Stimulated activated naive CD4-positive, alpha-beta T cell treated with Interleukin-2 at 50 U/mL for 16 hours (primary cell): ENCODE results near the gene MSH2.
"Not testable (repeated sequence)": the region's sequence is repeated elsewhere in the genome, so short reads cannot be mapped to it uniquely, and the experiment has no call there.

Source experiments
- DNase-seq: peaks from one replicate; lab custom pipeline; 2025; lab: John Stamatoyannopoulos, UW

Gene MSH2

DNA sequence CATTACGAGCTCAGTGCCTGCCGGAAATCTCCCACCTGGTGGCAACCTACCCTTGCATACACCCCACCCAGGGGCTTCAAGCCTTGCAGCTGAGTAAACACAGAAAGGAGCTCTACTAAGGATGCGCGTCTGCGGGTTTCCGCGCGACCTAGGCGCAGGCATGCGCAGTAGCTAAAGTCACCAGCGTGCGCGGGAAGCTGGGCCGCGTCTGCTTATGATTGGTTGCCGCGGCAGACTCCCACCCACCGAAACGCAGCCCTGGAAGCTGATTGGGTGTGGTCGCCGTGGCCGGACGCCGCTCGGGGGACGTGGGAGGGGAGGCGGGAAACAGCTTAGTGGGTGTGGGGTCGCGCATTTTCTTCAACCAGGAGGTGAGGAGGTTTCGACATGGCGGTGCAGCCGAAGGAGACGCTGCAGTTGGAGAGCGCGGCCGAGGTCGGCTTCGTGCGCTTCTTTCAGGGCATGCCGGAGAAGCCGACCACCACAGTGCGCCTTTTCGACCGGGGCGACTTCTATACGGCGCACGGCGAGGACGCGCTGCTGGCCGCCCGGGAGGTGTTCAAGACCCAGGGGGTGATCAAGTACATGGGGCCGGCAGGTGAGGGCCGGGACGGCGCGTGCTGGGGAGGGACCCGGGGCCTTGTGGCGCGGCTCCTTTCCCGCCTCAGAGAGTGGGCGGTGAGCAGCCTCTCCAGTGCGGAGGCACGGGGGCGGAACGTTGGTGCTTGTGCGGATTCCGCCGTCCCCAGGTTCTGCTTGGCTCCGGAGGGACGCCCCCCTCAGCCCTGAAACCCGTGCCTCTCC is at the start of gene MSH2:
Gene MSH2 (plus strand): TSS at position 352 of the 804 bp plus-strand sequence. CDS start 36 bp downstream, at position 388.
- DNase-seq: peak; percentile 92

DNA sequence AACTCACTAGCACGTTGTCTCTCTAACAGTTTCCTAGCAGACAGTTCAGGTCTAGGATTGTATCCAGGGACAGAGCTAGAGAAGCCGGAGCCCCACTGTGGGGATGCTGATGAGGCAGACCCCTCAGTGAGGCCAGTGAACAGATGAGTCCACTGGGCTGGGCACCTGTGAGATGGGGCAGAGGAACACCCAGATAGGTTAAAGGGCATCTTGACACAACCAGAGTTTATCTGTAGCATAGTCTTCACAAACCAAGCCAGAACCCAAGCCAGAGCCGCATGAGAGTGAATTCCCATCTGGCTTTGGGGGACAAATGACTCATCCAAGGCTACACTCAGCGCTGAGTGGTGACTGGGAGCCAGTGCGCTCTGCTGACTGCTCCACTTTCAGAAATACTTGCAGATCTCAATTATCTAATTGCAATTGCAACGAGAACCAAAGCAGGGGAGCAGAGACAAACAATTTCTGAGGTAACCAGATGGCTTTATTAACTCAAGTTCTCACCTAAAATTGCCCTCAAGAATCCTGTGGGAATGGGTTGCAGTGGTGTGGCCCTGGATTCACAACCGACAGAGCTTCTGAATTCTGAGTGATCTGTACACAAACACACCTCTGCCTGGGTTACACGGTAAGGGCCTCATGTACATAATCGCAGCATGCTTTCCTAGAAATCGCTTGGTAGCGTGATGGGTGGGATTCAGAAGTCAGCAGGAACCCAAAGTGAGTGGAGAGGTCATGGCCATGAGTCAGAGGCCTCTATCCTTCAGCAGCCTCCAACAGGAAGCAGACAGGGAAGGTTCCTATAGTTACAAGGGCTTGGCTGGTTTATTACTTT is 48.7 kb upstream of the MSH2 start:
- DNase-seq: no peak

DNA sequence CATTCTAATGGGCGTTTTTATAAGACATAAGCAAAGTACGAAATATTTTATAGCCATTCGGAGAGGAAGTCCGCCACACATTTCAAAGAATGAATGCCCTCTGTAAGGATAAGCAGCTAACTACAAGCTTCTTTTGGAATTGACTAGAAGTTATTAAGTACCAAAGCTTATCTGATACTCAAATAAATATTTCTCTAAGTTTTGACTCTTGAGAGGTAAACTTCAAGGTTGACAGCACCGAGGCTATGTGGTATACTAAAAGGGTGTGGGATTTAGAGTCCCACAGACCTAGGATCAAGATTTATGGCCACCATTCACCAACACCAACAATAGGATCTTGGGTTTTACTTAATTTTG is 48.1 kb upstream of the MSH2 start:
- DNase-seq: no peak

DNA sequence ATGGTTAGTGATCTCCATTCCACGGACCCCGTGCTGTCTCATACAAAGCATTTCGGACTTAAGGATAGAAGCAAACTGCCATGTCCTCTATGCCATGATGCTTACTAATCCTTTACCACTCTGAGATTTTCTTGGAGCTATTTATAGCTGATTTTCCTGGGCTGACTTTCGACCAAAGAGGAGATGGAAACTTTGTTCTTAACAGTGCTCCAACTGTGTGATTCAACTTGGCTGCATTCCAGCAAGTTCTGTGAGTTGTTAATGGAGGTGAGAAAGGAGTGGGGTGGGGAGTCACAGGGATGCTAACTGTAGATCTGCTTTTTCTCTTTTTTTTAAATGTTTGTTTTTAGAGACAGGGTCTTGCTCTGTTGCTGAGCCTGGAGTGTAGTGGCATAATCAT is 45.5 kb upstream of the MSH2 start:
- DNase-seq: no peak

DNA sequence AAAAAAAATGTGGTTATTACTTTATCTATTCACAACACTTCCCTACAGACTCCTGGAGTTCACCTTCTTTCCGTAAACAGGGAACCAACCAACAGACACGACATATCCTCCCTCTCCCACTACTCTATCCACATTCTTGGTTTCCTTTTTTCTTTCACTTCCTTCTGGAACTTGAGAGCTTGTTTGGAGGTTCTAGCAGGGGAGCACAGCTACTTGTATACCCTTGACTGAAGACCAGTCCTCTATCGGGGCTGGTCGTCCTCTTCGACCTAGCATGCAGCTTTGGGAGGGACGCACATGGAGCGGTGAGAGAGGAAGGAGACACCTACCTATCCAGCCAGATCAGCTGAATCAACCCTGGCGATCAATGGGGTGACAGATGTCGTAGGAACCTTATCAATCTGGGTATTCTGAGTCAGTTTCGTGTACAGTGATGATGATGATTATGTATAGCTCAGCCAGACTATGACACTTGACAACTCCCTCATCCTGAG is 43.5 kb upstream of the MSH2 start:
- no peak for DNase-seq

DNA sequence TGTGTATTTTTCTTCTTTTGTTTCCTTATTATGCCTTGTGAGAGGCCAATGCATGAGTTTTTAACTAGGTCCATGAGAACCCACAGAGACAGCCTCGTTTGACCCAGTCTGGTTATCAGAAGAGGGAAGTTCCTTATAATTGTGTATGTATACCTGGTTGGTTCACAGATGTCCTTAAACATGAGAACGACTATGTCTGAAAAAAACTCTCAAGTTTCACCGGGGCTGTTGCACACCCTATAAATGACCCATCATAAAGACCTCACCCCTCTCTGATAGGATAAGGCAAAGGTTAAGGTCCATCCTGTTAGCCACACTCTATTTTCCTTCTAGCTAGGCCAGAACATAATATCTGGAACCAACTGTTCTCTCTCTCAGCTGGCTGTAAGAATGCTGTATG is 42.7 kb upstream of the MSH2 start:
- DNase-seq: no peak

DNA sequence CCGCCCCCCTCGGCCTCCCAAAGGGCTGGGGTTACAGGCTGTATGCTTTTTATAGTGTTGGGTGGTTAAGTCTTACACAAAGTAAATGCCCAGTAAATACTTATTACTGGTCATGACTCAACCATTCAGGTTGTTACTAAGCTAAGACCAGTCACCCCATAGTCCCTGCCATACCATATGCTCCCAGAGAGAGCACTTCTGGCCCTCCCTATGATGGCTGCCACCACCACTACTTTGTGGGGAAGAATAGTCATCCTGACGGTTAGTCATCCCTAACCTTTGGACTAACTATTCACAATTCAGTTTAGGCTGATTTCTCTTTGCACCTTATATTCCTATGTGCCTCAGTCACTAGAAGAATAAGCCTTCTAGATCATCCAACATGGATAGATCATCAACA is 42.0 kb upstream of the MSH2 start:
- no peak for DNase-seq

DNA sequence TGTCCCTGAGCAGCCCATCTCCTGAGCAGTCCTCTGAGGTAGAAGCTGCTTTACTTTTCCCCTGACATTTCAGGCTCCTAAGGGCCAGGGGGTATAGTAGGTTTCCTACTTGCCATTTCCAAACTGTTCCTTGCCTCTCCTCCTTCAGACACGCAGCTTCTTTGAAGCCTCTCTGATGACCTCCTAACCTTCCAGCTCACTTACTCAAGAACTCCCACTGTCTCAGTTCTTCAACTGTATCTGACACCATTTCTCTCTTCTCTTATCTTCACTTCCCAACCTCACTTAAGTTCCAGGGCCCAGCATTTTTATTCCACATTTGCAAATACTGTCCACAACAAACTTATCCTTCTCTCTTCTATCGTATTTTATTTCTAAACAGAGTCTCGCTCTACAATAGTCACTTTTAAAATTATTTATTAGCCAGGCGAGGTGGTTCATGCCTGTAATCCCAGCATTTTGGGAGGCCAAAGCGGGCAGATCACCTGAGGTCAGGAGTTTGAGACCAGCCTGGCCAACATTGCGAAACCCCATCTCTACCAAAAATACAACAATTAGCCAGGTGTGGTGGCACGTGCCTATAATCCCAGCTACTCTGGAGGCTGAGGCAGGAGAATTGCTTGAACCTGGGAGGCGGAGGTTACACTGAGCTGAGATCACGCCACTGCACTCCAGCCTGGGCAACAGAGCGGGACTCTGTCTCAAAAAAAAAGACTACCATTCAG is 41.3 kb upstream of the MSH2 start:
- not testable (repeated sequence) for DNase-seq

DNA sequence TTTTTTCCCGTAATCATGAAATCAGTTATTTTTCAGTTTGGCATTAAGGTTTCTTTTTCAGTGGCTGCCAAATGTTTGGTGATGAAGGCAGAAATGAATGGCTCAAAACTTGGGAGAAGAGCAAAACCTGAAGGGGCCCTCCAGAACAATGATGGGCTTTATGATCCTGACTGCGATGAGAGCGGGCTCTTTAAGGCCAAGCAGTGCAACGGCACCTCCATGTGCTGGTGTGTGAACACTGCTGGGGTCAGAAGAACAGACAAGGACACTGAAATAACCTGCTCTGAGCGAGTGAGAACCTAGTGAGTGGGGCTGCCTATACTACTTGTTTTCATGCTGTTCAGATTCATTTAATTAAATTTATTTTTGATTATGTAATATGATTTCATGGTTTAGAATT is 29.2 kb upstream of the MSH2 start:
- no peak for DNase-seq

DNA sequence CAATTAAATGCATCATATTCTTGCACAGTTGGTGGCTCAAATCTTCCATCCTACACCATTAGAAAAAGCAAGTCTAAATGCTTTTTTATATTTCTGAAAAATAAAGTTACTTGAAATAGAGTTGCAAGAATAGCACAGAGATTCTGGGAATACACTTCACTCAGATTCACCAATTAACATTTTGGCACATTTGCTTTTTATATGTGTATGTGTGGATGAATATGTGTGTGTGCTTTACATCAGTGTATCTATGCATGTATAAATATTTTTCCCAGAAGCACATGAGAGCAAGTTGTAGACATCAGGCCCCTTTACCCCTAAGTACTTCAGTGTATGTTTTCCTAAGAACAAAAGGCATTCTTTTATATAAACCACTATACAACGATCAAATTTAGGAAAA is 27.6 kb upstream of the MSH2 start:
- DNase-seq: no peak

DNA sequence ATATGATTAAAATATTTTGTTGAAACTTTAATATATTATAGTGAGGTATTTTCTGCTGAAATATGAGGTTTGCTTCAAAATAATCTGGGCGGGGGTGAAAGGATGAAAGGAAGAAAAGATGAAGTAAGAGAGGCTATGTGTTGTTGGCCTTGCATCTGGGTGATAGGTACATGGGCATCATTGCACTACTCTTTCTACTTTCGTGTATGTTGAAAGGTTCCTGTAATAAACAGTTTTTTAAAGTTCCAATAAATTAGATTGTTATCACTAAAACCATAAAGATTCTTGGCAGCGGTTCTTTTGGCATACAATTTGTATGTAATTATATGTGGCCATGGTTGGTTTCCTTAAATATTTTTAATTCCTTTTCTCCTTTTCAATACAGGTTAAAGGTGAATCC is 23.6 kb upstream of the MSH2 start:
- no peak for DNase-seq

DNA sequence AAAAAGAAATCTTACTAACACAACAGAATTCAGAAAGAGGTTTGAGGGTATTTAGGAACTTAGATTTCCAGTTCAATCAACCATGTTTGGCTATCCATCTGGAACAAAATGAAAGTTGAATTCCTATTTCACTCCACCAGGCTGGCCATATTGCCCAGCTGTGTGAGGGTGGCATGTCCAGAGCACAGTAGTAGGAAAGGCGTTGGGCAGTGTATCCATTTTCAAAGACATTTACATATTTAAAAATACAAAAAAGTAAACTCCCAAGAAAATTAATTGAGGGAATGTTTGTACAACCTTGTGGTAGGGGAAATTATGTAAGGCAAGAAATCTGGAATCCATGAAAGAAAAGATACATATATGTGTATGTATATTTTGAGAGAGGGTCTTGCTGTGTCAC is 21.5 kb upstream of the MSH2 start:
- no peak for DNase-seq

DNA sequence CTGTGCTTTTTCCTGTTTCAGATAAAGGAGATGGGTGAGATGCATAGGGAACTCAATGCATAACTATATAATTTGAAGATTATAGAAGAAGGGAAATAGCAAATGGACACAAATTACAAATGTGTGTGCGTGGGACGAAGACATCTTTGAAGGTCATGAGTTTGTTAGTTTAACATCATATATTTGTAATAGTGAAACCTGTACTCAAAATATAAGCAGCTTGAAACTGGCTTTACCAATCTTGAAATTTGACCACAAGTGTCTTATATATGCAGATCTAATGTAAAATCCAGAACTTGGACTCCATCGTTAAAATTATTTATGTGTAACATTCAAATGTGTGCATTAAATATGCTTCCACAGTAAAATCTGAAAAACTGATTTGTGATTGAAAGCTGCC is 16.4 kb upstream of the MSH2 start:
- no peak for DNase-seq

DNA sequence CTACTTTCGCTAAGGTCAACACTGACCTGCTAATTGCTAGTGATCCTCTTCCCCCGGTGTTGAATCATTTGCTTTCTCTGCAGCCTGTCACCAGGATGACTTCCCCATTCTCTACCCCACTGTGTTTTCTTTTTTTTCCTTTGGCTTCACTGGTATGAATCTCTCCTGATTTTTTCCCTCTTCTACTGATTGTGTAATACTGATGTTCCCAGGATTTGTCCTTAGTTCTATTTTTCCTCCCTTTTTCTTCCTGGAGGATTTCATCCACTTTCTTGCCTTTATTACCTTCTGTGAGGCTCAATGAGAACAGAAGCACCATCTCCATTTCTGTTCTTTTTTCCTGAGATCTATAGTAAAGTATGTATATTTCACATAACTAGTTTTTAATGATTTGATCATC is 14.1 kb upstream of the MSH2 start:
- DNase-seq: no peak

DNA sequence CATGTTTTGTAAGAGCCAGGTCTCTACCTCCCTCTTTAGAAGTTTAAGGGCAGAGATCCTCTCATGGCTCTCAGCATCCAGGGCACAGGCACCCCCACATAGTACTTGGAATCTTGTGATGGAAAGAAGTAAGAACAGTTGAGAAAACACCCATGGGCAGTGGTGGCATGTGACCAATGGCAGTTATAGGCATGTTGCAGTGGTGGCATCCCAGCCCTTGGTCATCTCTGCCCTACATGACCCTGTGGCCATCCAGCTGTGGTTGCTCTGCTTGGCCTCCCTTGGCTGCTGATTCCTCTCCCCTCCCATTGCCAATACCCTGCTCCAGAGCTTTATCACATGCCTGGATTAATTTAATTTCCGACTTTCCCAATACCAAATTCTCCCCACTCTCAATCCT is 13.3 kb upstream of the MSH2 start:
- no peak for DNase-seq

DNA sequence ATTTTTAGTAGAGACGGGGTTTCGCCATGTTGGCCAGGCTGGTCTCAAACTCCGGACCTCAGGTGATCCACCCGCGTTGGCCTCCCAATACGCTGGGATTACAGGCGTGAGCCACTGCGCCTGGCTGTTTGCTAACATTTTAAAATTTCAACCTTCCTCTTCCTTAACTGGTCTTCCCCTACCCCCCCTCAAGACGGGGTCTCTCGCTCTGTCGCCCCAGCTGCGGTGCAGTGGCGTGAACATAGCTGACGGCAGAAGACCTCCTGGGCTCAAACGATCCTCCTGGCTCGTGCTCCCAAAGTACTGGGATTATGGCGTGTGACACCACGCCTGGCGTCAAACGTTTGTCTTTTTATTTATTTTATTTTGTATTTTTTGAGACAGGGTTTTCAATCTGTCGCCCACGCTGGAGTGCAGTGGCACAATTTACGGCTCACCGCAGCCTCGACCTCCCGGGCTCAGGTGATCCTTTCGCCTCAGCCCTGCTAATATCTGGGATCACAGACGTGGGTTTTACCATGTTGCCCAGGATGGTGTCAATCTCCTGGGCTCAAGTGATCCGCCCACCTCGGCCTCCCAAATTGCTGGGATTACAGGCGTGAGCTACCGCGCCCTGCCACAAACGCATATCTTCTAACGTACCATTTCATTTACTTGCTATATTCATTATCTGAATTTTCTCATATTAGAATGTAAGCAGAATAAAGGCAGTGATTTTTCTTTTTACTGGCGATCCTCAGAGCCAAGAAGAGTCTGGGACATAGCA is 984 bp upstream of the MSH2 start:
- no peak for DNase-seq

DNA sequence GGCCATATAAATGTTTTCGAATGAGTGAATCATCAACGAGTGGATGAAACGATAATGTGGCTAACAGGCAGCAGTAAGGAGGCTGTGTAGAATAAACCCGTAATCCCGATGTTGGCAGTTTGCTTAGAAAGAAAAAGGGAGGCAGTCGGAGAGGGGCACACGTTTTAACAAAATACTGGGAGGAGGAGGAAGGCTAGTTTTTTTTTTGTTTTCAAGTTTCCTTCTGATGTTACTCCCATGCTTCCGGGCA is 476 bp upstream of the MSH2 start:
- no peak for DNase-seq

DNA sequence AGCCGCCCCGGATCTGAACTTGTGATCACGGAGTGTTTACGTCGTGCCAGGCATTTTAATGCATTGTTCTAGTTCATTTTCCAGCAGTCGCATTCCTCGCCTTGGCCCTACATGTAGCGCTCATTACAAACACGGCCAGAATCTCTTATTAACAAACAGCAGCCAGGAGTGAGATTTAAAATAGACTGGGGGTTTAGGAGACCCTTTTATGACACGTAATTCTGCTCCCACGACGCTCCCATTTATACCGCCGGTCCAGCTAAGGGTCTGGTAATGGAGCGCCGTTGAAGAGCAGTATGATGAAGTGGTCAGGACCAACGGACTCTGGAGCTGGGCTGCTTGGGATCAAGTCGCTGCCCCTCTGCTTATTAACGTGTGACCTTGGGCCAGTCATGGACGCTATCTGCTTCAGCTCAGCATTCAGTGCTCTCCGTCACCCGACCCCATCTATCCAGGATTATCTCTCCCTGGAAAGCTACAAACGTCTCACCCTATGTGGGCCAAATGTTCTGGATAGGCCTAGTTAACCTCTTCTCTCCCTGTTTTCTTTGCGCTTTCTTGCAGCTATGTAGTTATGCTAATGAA is 745 bp downstream of the MSH2 start:
- no peak for DNase-seq

DNA sequence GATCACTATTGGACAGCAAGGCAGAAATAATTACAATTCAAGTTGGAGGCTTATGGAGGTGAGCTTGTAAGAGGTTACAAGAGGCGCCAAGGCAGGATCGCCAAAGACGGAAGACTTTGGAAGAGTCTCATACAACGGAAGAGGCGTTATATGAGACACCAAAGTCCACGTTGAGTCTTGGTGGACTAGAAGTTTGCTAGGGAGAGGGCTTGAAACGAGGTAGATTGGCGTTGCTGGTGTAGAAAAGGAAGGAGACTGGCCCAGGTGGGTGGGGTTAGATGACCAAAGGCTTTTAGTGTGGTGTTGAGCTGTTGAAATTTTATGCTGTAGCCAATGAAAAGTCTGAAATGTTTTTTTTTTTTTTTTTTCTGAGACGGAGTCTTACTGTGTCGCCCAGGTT is 1.4 kb downstream of the MSH2 start:
- no peak for DNase-seq

DNA sequence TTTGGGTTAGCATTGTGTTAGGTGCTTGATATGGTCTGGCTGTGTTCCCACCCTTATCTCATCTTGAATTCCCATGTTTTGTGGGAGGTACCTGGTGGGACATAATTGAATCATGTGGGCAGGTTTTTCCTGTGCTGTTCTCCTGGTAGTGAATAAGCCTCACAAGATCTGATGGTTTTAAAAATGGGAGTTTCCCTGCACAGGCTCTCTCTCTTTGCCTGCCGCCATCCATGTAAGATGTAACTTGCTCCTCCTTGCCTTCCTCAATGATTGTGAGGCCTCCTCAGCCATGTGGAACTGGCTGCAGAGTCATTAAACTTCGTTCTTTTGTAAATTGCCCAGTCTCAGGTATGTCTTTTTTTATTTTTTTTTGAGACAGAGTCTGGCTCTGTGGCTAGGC is 2.8 kb downstream of the MSH2 start:
- no peak for DNase-seq

DNA sequence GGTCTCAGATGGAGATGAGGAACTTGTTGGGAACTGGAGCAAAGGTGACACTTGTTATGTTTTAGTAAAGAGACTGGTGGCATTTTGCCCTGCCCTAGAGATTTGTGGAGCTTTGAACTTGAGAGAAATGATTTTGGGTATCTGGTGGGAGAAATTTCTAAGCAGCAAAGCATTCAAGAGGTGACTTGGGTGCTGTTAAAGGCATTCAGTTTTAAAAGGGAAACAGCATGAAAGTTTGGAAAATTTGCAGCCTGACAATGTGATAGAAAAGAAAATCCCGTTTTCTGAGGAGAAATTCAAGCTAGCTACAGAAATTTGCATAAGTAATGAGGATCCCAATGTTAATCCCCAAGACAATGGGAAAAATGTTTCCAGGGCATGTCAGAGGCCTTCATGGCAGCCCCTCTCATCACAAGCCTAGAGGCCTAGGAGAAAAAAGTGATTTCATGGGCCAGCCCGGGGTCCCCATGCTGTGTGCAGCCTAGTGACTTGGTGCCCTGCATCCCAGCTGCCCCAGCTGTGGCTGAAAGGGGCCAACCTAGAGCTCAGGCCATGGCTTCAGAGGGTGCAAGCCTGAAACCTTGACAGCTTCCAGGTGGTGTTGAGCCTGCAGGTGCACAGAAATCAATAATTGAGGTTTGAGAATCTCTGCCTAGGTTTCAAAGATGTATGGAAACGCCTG is 3.8 kb downstream of the MSH2 start:
- DNase-seq: not testable (repeated sequence)
